HG02884 (cell line): ENCODE measurements around the gene PRSS57.
"Not testable (repeated sequence)": the region's sequence is repeated elsewhere in the genome, so short reads cannot be mapped to it uniquely, and the experiment has no call there.

ENCODE experiments used
- ATAC-seq: cut with Tn5 transposase; IDR thresholded peaks from one replicate; pipeline ENCODE4 v1.9.1; 2021; ENCODE audit warnings: mild to moderate bottlenecking, moderate library complexity; ENCODE audit not compliant: unreplicated experiment

PRSS57 gene

GRCh38 chr19:698529-698928, 3.3 kb upstream of the PRSS57 start:
- not testable (repeated sequence) for ATAC-seq

GRCh38 chr19:694481-695351, 536 bp downstream of the PRSS57 start:
- no peak for ATAC-seq

GRCh38 chr19:690203-690602, 5.0 kb downstream of the PRSS57 start:
- no peak for ATAC-seq

GRCh38 chr19:688992-689391, 6.3 kb downstream of the PRSS57 start:
- no peak for ATAC-seq

GRCh38 chr19:688214-688613, 7.0 kb downstream of the PRSS57 start:
- no peak for ATAC-seq

GRCh38 chr19:687569-688166, 7.6 kb downstream of the PRSS57 start:
- ATAC-seq: no peak

- no peak for ATAC-seq
Observed at GRCh38 chr19:686589-687297, 8.5 kb downstream of the PRSS57 start.

- ATAC-seq: no peak
Observed at GRCh38 chr19:685454-685931, 9.8 kb downstream of the PRSS57 start.

- no peak for ATAC-seq
Observed at GRCh38 chr19:682678-683320, 12.5 kb downstream of the PRSS57 start.

- no peak for ATAC-seq
Observed at GRCh38 chr19:681029-682019, 13.9 kb downstream of the PRSS57 start.

GRCh38 chr19:680287-681028, 14.8 kb downstream of the PRSS57 start:
- peak; percentile 62 for ATAC-seq

- peak; percentile 20 for ATAC-seq
Observed at GRCh38 chr19:679418-680286, 15.6 kb downstream of the PRSS57 start.

- no peak for ATAC-seq
Observed at GRCh38 chr19:678791-679388, 16.4 kb downstream of the PRSS57 start.

GRCh38 chr19:677601-678436, 17.4 kb downstream of the PRSS57 start:
- ATAC-seq: no peak

- no peak for ATAC-seq
Observed at GRCh38 chr19:677201-677600, 18.1 kb downstream of the PRSS57 start.

- ATAC-seq: no peak
Observed at GRCh38 chr19:676339-677105, 18.7 kb downstream of the PRSS57 start, which contains the start of gene FSTL3. FSTL3 (plus strand) TSS chr19:676392; CDS start chr19:676424, 32 bp downstream.
